Thyroid gland (tissue), 4 donors: Measurements from ENCODE around the gene IL17B.

Experiments used
- POLR2A ChIP-seq, 2 donors: fragments of 450-650 bp; IDR thresholded peaks; one replicate each; pipeline ENCODE4 v1.6.1; 2017; ENCODE audit warnings: antibody characterized with exemption in 2 of 2, mild to moderate bottlenecking in 2 of 2, moderate library complexity in 1 of 2
- TF ChIP-seq, protein P1 (sequence below), 6 experiments: fragments of 200-600 bp in 3 of 6; fragments of 450-650 bp in 3 of 6; sonication (generic) in 3 of 6; IDR thresholded peaks; one replicate each; pipeline ENCODE4 v1.5.1; 2016 to 2019; ENCODE audit warnings: antibody characterized with exemption in 6 of 6, mild to moderate bottlenecking in 2 of 6, inconsistent platforms in 1 of 6, moderate library complexity in 1 of 6

DNA sequence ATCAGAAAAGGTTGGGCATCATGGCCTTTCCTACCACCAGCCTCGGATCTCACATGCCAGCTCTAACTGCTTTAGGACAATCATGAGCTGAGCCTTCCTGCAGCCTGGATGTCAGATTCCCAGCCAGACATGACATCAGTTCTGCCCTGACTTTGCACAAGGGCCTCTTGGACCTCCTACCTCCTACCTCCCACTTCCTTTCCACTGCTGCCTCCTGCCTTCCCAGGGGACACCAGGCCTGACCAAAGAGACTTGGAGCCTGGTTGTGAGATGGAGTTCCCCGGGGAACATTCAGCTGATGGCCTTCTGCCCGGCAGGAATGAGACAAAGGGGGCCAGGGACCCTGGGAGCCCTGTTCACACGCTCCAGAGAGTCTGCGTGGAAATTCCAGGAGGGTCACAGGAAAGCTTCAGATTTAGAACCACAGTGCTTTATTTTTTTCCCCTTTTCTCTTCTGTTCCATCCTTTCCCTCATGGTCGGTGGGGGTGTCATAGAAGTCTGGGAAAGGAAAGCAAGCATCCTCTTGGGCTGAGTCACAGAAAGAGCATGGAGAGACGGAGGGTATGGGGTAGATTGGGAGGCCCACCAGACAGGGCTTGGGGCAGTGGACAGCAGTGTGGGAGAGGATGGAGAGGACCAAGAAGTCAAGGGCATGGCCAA is 35.4 kb upstream of the IL17B start:
- TF ChIP-seq, protein P1, sequence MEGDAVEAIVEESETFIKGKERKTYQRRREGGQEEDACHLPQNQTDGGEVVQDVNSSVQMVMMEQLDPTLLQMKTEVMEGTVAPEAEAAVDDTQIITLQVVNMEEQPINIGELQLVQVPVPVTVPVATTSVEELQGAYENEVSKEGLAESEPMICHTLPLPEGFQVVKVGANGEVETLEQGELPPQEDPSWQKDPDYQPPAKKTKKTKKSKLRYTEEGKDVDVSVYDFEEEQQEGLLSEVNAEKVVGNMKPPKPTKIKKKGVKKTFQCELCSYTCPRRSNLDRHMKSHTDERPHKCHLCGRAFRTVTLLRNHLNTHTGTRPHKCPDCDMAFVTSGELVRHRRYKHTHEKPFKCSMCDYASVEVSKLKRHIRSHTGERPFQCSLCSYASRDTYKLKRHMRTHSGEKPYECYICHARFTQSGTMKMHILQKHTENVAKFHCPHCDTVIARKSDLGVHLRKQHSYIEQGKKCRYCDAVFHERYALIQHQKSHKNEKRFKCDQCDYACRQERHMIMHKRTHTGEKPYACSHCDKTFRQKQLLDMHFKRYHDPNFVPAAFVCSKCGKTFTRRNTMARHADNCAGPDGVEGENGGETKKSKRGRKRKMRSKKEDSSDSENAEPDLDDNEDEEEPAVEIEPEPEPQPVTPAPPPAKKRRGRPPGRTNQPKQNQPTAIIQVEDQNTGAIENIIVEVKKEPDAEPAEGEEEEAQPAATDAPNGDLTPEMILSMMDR (IDR thresholded peaks at IDR 0.05) = no peak
- no peak for TF ChIP-seq POLR2A (IDR thresholded peaks at IDR 0.05)
